Smooth muscle cell (in vitro differentiated cells): ENCODE measurements around the gene SLAMF8. TPM values are rescaled to one million over a fixed set of nuclear protein-coding genes. Genes with fewer than 3 reads are reported as not detected.

Experiments used
- DNase-seq: peaks from one replicate; lab custom pipeline; 2025; ENCODE audit not compliant: unreplicated experiment; lab: John Stamatoyannopoulos, UW
- H2AFZ ChIP-seq: fragments of 200-600 bp; sonication (generic); 2 replicates; pipeline ENCODE4 v1.6.0; 2016; ENCODE audit warnings: antibody characterized with exemption, low read depth, mild to moderate bottlenecking
- H3F3A ChIP-seq: fragments of 200-600 bp; sonication (generic); 2 replicates; pipeline ENCODE4 v1.6.0; 2017; ENCODE audit warnings: antibody characterized with exemption, low read depth
- H3K27ac ChIP-seq: fragments of 200-600 bp; sonication (generic); 2 replicates; pipeline ENCODE4 v1.5.1; 2016; ENCODE audit warnings: low read depth, mild to moderate bottlenecking
- H3K27me3 ChIP-seq: fragments of 200-600 bp; sonication (generic); 2 replicates; pipeline ENCODE4 v1.6.1; 2016; ENCODE audit warnings: low read depth, mild to moderate bottlenecking
- H3K36me3 ChIP-seq: fragments of 200-600 bp; sonication (generic); 2 replicates; pipeline ENCODE4 v1.5.1; 2016; ENCODE audit warnings: low read depth
- H3K4me1 ChIP-seq: fragments of 200-600 bp; sonication (generic); 2 replicates; pipeline ENCODE4 v1.5.1; 2016; ENCODE audit warnings: low read depth
- H3K4me2 ChIP-seq: fragments of 200-600 bp; sonication (generic); 2 replicates; pipeline ENCODE4 v1.6.0; 2016; ENCODE audit warnings: mild to moderate bottlenecking
- H3K4me3 ChIP-seq: fragments of 200-600 bp; sonication (generic); 2 replicates; pipeline ENCODE4 v1.5.1; 2016; ENCODE audit warnings: mild to moderate bottlenecking
- H3K79me2 ChIP-seq: fragments of 200-600 bp; sonication (generic); 2 replicates; pipeline ENCODE4 v1.6.0; 2016; ENCODE audit warnings: low read depth, mild to moderate bottlenecking
- H3K9ac ChIP-seq: fragments of 200-600 bp; sonication (generic); 2 replicates; pipeline ENCODE4 v1.6.0; 2016; ENCODE audit warnings: low read depth
- H3K9me3 ChIP-seq: fragments of 200-600 bp; sonication (generic); replicated peaks from 2 replicates; pipeline ENCODE4 v1.5.1; 2016; ENCODE audit warnings: low read depth
- H4K20me1 ChIP-seq: fragments of 200-600 bp; sonication (generic); 2 replicates; pipeline ENCODE4 v1.6.0; 2016; ENCODE audit warnings: low read depth
- WGBS: methylation state at CpG from one replicate; pipeline ENCODE4 v1.1.7; 2016; ENCODE audit warnings: low lambda C conversion rate; 5-methylcytosine and 5-hydroxymethylcytosine counted together
- polyA plus RNA-seq: library from polyadenylated mRNA; unstranded; fragments of >200 nt; fragmentation: Nextera tagmentation; extraction: Ambion mirVana; gene quantifications from 2 replicates; pipeline ENCODE4 v1.2.1, GENCODE V29; 2016
- total RNA-seq: library from RNA; depleted of rRNA; stranded (reverse); fragments of >200 nt; gene quantifications from 2 replicates; pipeline ENCODE4 v1.2.3, GENCODE V29; 2014
- TF ChIP-seq, protein P1 (sequence below): fragments of 200-600 bp; sonication (generic); IDR thresholded peaks from 2 replicates; pipeline ENCODE4 v1.5.1; 2017; ENCODE audit warnings: borderline replicate concordance, mild to moderate bottlenecking, antibody characterized with exemption; ENCODE audit not compliant: insufficient read depth, poor library complexity, severe bottlenecking

SLAMF8 gene
- total and polyA plus RNA-seq, 2 experiments from 2014 or later, result 11.0 to 15.1 TPM

DNA sequence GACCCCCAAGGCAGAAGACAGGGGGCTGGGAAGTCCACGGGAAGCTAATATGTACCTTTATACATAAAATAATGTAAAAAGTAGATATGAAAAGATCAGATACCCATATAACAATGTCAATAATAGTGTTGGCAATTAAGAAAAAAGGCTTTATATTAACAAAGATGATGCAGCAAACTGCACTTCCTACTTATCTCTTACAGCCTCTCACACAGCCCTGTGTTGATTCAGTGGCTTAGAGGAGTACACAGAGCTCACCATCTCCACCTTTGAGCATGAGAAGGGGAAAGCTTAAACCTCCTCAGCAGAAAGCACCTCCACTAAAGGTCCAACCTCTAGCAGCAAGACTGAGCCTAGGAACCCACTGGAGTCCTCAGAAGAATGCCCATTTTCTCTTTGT, 42.9 kb downstream of the SLAMF8 start:
- H2AFZ ChIP-seq, result no peak overlapping the region
- no peak overlapping the region for H3K9ac ChIP-seq
- no peaks in the 10 kb centered on the region for H3K36me3 ChIP-seq
- H3F3A ChIP-seq, result peaks cover 3% of the 10 kb centered on the region
- WGBS, result 86% methylated on average over 1 of the region's 1 CpG
- peaks cover 13% of the 10 kb centered on the region for H3K4me1 ChIP-seq
- no peaks in the 10 kb centered on the region for H4K20me1 ChIP-seq
- TF ChIP-seq, protein P1, sequence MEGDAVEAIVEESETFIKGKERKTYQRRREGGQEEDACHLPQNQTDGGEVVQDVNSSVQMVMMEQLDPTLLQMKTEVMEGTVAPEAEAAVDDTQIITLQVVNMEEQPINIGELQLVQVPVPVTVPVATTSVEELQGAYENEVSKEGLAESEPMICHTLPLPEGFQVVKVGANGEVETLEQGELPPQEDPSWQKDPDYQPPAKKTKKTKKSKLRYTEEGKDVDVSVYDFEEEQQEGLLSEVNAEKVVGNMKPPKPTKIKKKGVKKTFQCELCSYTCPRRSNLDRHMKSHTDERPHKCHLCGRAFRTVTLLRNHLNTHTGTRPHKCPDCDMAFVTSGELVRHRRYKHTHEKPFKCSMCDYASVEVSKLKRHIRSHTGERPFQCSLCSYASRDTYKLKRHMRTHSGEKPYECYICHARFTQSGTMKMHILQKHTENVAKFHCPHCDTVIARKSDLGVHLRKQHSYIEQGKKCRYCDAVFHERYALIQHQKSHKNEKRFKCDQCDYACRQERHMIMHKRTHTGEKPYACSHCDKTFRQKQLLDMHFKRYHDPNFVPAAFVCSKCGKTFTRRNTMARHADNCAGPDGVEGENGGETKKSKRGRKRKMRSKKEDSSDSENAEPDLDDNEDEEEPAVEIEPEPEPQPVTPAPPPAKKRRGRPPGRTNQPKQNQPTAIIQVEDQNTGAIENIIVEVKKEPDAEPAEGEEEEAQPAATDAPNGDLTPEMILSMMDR, result no peak
- no peaks in the 10 kb centered on the region for H3K27me3 ChIP-seq
- DNase-seq, result no peak
- H3K4me2 ChIP-seq, result peak overlapping the region; percentile 11
- no peaks in the 10 kb centered on the region for H3K79me2 ChIP-seq
- H3K4me3 ChIP-seq, result no peak overlapping the region
- H3K27ac ChIP-seq, result peak overlapping the region; percentile 71
- no peaks in the 10 kb centered on the region for H3K9me3 ChIP-seq

DNA sequence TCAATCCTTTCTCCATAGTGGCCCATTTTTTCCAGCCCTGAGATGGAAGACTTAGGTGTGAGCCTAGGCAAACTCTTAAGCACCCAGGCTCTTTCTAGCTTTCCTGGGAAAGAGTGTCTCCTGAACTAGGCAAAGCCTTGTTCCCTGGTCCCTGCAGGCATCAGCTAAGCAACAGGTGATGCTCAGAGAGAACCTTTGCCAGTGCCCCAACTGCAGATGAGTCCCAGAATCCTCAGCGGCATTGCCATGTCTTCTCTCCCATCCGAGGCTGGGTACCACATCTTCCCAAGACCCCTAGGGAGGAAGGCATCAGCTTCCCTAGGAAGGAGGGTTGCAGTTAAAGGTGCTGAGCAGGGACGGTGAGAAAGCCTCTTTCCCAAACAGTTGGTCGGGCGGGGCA, 44.0 kb downstream of the SLAMF8 start:
- 97% methylated on average over 5 of the region's 5 CpGs for WGBS
- no peak for DNase-seq
- Histone ChIP-seq H3K9ac (no peak overlapping the region), H3K4me1 (peaks cover 8% of the 10 kb centered on the region), H3K27me3 (no peaks in the 10 kb centered on the region), H3K4me3 (no peak overlapping the region), H3K4me2 (no peak overlapping the region), H3K36me3 (no peaks in the 10 kb centered on the region), H4K20me1 (no peaks in the 10 kb centered on the region), H3K79me2 (no peaks in the 10 kb centered on the region), H3K27ac (no peak overlapping the region), H3F3A (peaks cover 3% of the 10 kb centered on the region), H2AFZ (no peak overlapping the region), H3K9me3 (no peaks in the 10 kb centered on the region)
- TF ChIP-seq, protein P1, result no peak

DNA sequence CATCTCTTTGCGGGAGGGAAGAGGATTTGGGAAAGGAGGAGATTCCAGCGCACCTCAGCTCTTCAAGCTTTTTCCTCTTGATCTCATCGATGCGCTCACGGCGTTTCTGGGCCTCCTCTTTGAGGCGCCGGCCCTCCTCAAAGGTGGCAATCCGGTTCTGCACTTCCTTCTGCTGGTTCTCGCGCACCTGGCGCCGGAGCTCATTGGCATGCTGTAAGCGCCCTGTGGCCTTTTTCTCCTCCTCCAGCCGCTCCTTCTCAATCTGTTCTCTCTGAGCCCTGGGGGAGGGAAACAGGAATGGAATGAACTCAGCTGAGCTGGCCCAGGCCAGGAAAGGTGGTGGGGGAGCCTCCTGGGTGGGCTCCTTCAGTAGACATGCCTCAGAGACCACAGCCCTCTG, 46.2 kb downstream of the SLAMF8 start:
- Histone ChIP-seq H3K27ac (no peak overlapping the region), H3K9me3 (no peaks in the 10 kb centered on the region), H3K4me1 (peaks cover 4% of the 10 kb centered on the region), H3F3A (no peaks in the 10 kb centered on the region), H3K79me2 (no peaks in the 10 kb centered on the region), H2AFZ (no peak overlapping the region), H3K36me3 (no peaks in the 10 kb centered on the region), H4K20me1 (no peaks in the 10 kb centered on the region), H3K9ac (no peak overlapping the region), H3K4me2 (no peak overlapping the region), H3K4me3 (no peak overlapping the region), H3K27me3 (no peaks in the 10 kb centered on the region)
- DNase-seq, result no peak
- TF ChIP-seq, protein P1, result no peak
- WGBS, result 83% methylated on average over 15 of the region's 15 CpGs

DNA sequence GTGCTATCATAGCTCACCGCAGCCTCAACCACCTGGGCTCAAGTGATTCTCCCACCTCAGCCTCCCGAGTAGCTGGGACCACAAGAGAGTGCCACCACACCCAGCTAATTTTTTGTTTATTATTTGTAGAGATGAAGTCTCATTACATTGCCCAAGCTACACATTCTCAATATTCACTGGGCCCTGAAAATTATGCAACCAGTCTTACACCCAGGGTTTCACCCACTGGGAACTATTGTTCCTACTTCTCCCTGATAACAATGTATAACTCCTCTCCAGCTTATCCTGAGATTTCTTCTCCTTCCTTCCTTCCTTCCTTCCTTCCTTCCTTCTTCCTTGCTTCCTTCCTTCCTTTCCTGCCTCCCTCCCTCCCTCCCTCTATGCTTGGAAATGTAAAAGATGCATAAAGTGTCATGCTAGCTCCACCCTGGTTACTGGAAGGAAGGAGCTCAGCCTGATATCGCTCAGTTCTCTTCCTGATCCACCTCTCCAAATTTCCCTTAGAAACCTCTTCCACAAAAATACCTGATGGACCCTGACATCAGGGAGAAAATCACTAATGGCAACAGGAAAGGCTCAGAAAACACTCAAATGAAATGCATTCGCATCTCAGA, 47.0 kb downstream of the SLAMF8 start:
- Histone ChIP-seq H4K20me1 (no peaks in the 10 kb centered on the region), H3K4me3 (no peak overlapping the region), H3K4me1 (peaks cover 4% of the 10 kb centered on the region), H3K9me3 (no peaks in the 10 kb centered on the region), H3K4me2 (no peak overlapping the region), H2AFZ (no peak overlapping the region), H3K79me2 (no peaks in the 10 kb centered on the region), H3K27me3 (no peaks in the 10 kb centered on the region), H3F3A (no peaks in the 10 kb centered on the region), H3K36me3 (no peaks in the 10 kb centered on the region), H3K9ac (no peak overlapping the region), H3K27ac (no peak overlapping the region)
- 95% methylated on average over 4 of the region's 4 CpGs for WGBS
- TF ChIP-seq, protein P1, result no peak
- DNase-seq, result no peak
